Mucosa of descending colon (tissue), 3 donors: ENCODE measurements around the gene MYOM1. TPM values are rescaled to one million over a fixed set of nuclear protein-coding genes. Genes with fewer than 3 reads are reported as not detected.

ENCODE experiments used
- ATAC-seq: fragments of 200-7000 bp; cut with Tn5 transposase; one replicate; pipeline ENCODE4 v1.9.1; 2020; ENCODE audit warnings: mild to moderate bottlenecking, moderate library complexity
- DNase-seq, 3 donors: peaks; one replicate each; pipeline ENCODE4 v3.0.0-alpha.2; 2020
- H3K36me3 ChIP-seq: fragments of 200-600 bp; one replicate; pipeline ENCODE4 v1.8.0; 2021; ENCODE audit warnings: low read depth, mild to moderate bottlenecking
- H3K4me1 ChIP-seq: fragments of 200-600 bp; one replicate; pipeline ENCODE4 v1.8.0; 2021; ENCODE audit warnings: low read depth, mild to moderate bottlenecking
- H3K4me3 ChIP-seq: fragments of 200-600 bp; one replicate; pipeline ENCODE4 v1.8.0; 2021; ENCODE audit warnings: mild to moderate bottlenecking
- H3K9me3 ChIP-seq: fragments of 200-600 bp; one replicate; pipeline ENCODE4 v1.8.0; 2021; ENCODE audit warnings: mild to moderate bottlenecking
- CTCF ChIP-seq: fragments of 200-600 bp; IDR thresholded peaks from one replicate; pipeline ENCODE4 v1.8.0; 2022; ENCODE audit warnings: antibody characterized with exemption, mild to moderate bottlenecking
- intact Hi-C, 2 donors: fragments of 100-400 bp; cut with DNase I in 1 of 2; cut with micrococcal nuclease in 1 of 2; formaldehyde crosslinking; loops; one replicate each; pipeline versions ENCODE4 v1.11.0 to v1.11.1; 2022; cut with DNase I, micrococcal nuclease
- total RNA-seq, 3 donors: library from RNA; stranded (reverse); fragmentation: NEBNext Ultra II Directional in 2 of 3; extraction: Animal tissue kit (Norgen Biotek cat#: 25700) in 2 of 3; gene quantifications; one replicate each; pipeline versions ENCODE4 v1.2.1 to v1.2.4, GENCODE V29; 2021 to 2023
- donor health status: DM: no; HTN: no; CAD: no; lungs with moderate emphysema.
- donor health status: DM: no; HTN: no; CAD: no.
- donor health status: DM: no; HTN: yes; CAD: no.

The MYOM1 gene
- total RNA-seq, 3 donors from 2014 or later: 5.5 to 22.2 (median 16.3) TPM

GRCh38 chr18:3115447-3116030 is 104.2 kb downstream of the MYOM1 start:
- Histone ChIP-seq H3K9me3 (no peaks in the 10 kb centered on the region), H3K36me3 (no peaks in the 10 kb centered on the region), H3K4me3 (no peak overlapping the region), H3K4me1 (no peaks in the 10 kb centered on the region)
- intact Hi-C loops: no loop called here
- no peak for DNase-seq
- no peak for TF ChIP-seq CTCF
- no peak for ATAC-seq

- intact Hi-C loops: no loop called here
- Histone ChIP-seq H3K4me3 (no peak overlapping the region), H3K36me3 (no peaks in the 10 kb centered on the region), H3K4me1 (no peaks in the 10 kb centered on the region), H3K9me3 (no peaks in the 10 kb centered on the region)
- ATAC-seq: no peak
- DNase-seq: no peak
- no peak for TF ChIP-seq CTCF
Observed at GRCh38 chr18:3114451-3114850, 105.3 kb downstream of the MYOM1 start.

- Histone ChIP-seq H3K4me1 (no peaks in the 10 kb centered on the region), H3K9me3 (no peaks in the 10 kb centered on the region), H3K36me3 (no peaks in the 10 kb centered on the region), H3K4me3 (no peak overlapping the region)
- DNase-seq (peak in 1 of 3 donors; percentile 20), ATAC-seq (peak; percentile 97)
- intact Hi-C loops: no loop called here
- TF ChIP-seq CTCF: no peak
Observed at GRCh38 chr18:3114026-3114425, 105.7 kb downstream of the MYOM1 start.

DNA sequence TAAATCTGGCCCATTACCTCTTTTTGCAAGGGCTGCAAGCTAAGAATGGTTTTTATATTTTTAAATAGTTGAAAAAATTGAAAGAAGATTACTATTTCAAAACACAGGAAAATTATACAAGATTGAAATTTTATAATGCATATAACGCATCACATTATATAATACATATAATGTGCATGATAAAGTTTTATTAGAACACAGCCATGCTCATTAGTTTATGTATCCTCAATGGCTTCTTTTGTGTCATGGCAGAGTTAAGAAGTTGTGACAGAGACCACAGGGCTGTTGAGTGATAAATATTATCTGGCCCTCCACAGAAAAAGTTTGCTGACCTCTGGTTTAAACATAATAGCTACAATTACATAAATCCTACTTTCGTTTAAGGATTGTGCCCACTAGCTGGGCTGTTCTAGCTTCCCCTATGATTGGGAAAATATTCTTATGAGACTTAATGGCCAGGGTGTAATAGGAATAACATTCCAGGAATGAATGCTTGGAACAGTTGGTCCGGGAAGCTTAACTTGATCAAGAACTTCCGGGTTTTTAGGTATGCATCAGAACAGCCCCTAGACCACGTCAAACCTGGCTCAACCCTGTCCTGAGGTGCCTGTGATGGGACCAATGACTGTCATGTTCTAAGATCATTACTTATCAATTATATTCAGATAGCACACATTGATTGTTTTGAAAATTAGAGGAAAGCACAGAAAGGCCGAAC is 108.1 kb downstream of the MYOM1 start:
- no peaks in the 10 kb centered on the region for H3K9me3 ChIP-seq
- intact Hi-C loops: no loop called here
- ATAC-seq (no peak), DNase-seq (no peak)
- H3K36me3 ChIP-seq: no peaks in the 10 kb centered on the region
- no peak for TF ChIP-seq CTCF
- no peaks in the 10 kb centered on the region for H3K4me1 ChIP-seq
- H3K4me3 ChIP-seq: no peak overlapping the region

GRCh38 chr18:3110034-3110752 is 109.6 kb downstream of the MYOM1 start:
- no peak for TF ChIP-seq CTCF
- Histone ChIP-seq H3K36me3 (no peaks in the 10 kb centered on the region), H3K4me1 (no peaks in the 10 kb centered on the region), H3K9me3 (no peaks in the 10 kb centered on the region), H3K4me3 (no peak overlapping the region)
- no peak for ATAC-seq
- intact Hi-C loops: no loop called here
- DNase-seq: no peak
